ENCODE measurements around the gene MS4A12. TPM values are rescaled to one million over a fixed set of nuclear protein-coding genes. Genes with fewer than 3 reads are reported as not detected.
"Not testable (repeated sequence)": the region's sequence is repeated elsewhere in the genome, so short reads cannot be mapped to it uniquely, and the experiment has no call there.

Gene MS4A12
- total RNA-seq: not detected

- H3K9ac ChIP-seq (ENCODE audit: low read depth in 1 of 3, low read length in 3 of 3): no peak within 1 kb of the TSS
- H3K9me3 ChIP-seq (ENCODE audit: control insufficient read depth in 3 of 3, low read length in 3 of 3): no peaks in the 10 kb centered on the region
- H3K4me1 ChIP-seq (ENCODE audit: control insufficient read depth in 3 of 3, insufficient read depth in 3 of 3, low read length in 3 of 3): no peaks in the 10 kb centered on the region
- no peaks in the 10 kb centered on the region for H3K27me3 ChIP-seq (ENCODE audit: control insufficient read depth in 3 of 3, insufficient read depth in 3 of 3, low read length in 3 of 3)
- H3K4me3 ChIP-seq (ENCODE audit: low read length in 3 of 3): no peak within 1 kb of the TSS
- no peak within 1 kb of the TSS for H3K27ac ChIP-seq (ENCODE audit: low read depth, low read length)
- H3K36me3 ChIP-seq (ENCODE audit: control insufficient read depth in 3 of 3, insufficient read depth in 3 of 3, low read length in 3 of 3): no peaks in the 10 kb centered on the region
Observed at GRCh38 chr11:60492488-60493009, at the start of gene MS4A12. MS4A12 (plus strand) TSS chr11:60492778; CDS start chr11:60497319, 4,541 bp downstream.

- H3K36me3 ChIP-seq (ENCODE audit: control insufficient read depth in 3 of 3, insufficient read depth in 3 of 3, low read length in 3 of 3): no peaks in the 10 kb centered on the region
- peaks cover 0 to 2% (median 0%) of the 10 kb centered on the region in 3 donors for H3K9me3 ChIP-seq (ENCODE audit: control insufficient read depth in 3 of 3, low read length in 3 of 3)
- no peak overlapping the region for H3K27ac ChIP-seq (ENCODE audit: low read depth, low read length)
- no peaks in the 10 kb centered on the region for H3K27me3 ChIP-seq (ENCODE audit: control insufficient read depth in 3 of 3, insufficient read depth in 3 of 3, low read length in 3 of 3)
- H3K4me1 ChIP-seq (ENCODE audit: control insufficient read depth in 3 of 3, insufficient read depth in 3 of 3, low read length in 3 of 3): no peaks in the 10 kb centered on the region
- no peak overlapping the region for H3K4me3 ChIP-seq (ENCODE audit: low read length in 3 of 3)
- H3K9ac ChIP-seq (ENCODE audit: low read depth in 1 of 3, low read length in 3 of 3): no peak overlapping the region
Observed at GRCh38 chr11:60447070-60447469, 45.5 kb upstream of the MS4A12 start.

- Histone ChIP-seq H3K9me3 (ENCODE audit: control insufficient read depth in 3 of 3, low read length in 3 of 3) (peaks cover 0 to 2% (median 0%) of the 10 kb centered on the region in 3 donors), H3K36me3 (ENCODE audit: control insufficient read depth in 3 of 3, insufficient read depth in 3 of 3, low read length in 3 of 3) (no peaks in the 10 kb centered on the region), H3K27ac (ENCODE audit: low read depth, low read length) (no peak overlapping the region)
Observed at GRCh38 chr11:60447846-60448245, 44.7 kb upstream of the MS4A12 start.

GRCh38 chr11:60451185-60451584 is 41.4 kb upstream of the MS4A12 start:
- not testable (repeated sequence) for H3K9ac ChIP-seq (ENCODE audit: low read depth in 1 of 3, low read length in 3 of 3); H3K27me3 ChIP-seq (ENCODE audit: control insufficient read depth in 3 of 3, insufficient read depth in 3 of 3, low read length in 3 of 3); H3K27ac ChIP-seq (ENCODE audit: low read depth, low read length)

More at GRCh38 chr11:60447846-60448245, 44.7 kb upstream of the MS4A12 start:
- H3K9ac ChIP-seq (ENCODE audit: low read depth in 1 of 3, low read length in 3 of 3): no peak overlapping the region
- H3K4me3 ChIP-seq (ENCODE audit: low read length in 3 of 3): no peak overlapping the region
- H3K4me1 ChIP-seq (ENCODE audit: control insufficient read depth in 3 of 3, insufficient read depth in 3 of 3, low read length in 3 of 3): no peaks in the 10 kb centered on the region
- no peaks in the 10 kb centered on the region for H3K27me3 ChIP-seq (ENCODE audit: control insufficient read depth in 3 of 3, insufficient read depth in 3 of 3, low read length in 3 of 3)

GRCh38 chr11:60454212-60454611 is 38.4 kb upstream of the MS4A12 start:
- Histone ChIP-seq H3K9ac (ENCODE audit: low read depth in 1 of 3, low read length in 3 of 3) (no peak overlapping the region), H3K4me3 (ENCODE audit: low read length in 3 of 3) (no peak overlapping the region), H3K27ac (ENCODE audit: low read depth, low read length) (no peak overlapping the region), H3K9me3 (ENCODE audit: control insufficient read depth in 3 of 3, low read length in 3 of 3) (peaks cover 0 to 2% (median 0%) of the 10 kb centered on the region in 3 donors), H3K4me1 (ENCODE audit: control insufficient read depth in 3 of 3, insufficient read depth in 3 of 3, low read length in 3 of 3) (no peaks in the 10 kb centered on the region), H3K27me3 (ENCODE audit: control insufficient read depth in 3 of 3, insufficient read depth in 3 of 3, low read length in 3 of 3) (no peaks in the 10 kb centered on the region), H3K36me3 (ENCODE audit: control insufficient read depth in 3 of 3, insufficient read depth in 3 of 3, low read length in 3 of 3) (no peaks in the 10 kb centered on the region)

More at GRCh38 chr11:60451185-60451584, 41.4 kb upstream of the MS4A12 start:
- not testable (repeated sequence) for H3K9me3 ChIP-seq (ENCODE audit: control insufficient read depth in 3 of 3, low read length in 3 of 3); H3K4me3 ChIP-seq (ENCODE audit: low read length in 3 of 3); H3K36me3 ChIP-seq (ENCODE audit: control insufficient read depth in 3 of 3, insufficient read depth in 3 of 3, low read length in 3 of 3); H3K4me1 ChIP-seq (ENCODE audit: control insufficient read depth in 3 of 3, insufficient read depth in 3 of 3, low read length in 3 of 3)

GRCh38 chr11:60455531-60456042 is 37.0 kb upstream of the MS4A12 start, which contains the start of gene MS4A1:
MS4A1 (plus strand) TSS chr11:60455847; CDS start chr11:60462375, 6,528 bp downstream.
- H3K9ac ChIP-seq (ENCODE audit: low read depth in 1 of 3, low read length in 3 of 3): no peak within 1 kb of the TSS
- no peak within 1 kb of the TSS for H3K4me3 ChIP-seq (ENCODE audit: low read length in 3 of 3)
- no peak within 1 kb of the TSS for H3K27ac ChIP-seq (ENCODE audit: low read depth, low read length)
- H3K4me1 ChIP-seq (ENCODE audit: control insufficient read depth in 3 of 3, insufficient read depth in 3 of 3, low read length in 3 of 3): no peaks in the 10 kb centered on the region
- H3K9me3 ChIP-seq (ENCODE audit: control insufficient read depth in 3 of 3, low read length in 3 of 3): no peaks in the 10 kb centered on the region
- no peaks in the 10 kb centered on the region for H3K27me3 ChIP-seq (ENCODE audit: control insufficient read depth in 3 of 3, insufficient read depth in 3 of 3, low read length in 3 of 3)
- H3K36me3 ChIP-seq (ENCODE audit: control insufficient read depth in 3 of 3, insufficient read depth in 3 of 3, low read length in 3 of 3): no peaks in the 10 kb centered on the region

GRCh38 chr11:60457576-60457975 is 35.0 kb upstream of the MS4A12 start:
- Histone ChIP-seq H3K27ac (ENCODE audit: low read depth, low read length) (no peak overlapping the region), H3K4me1 (ENCODE audit: control insufficient read depth in 3 of 3, insufficient read depth in 3 of 3, low read length in 3 of 3) (no peaks in the 10 kb centered on the region), H3K27me3 (ENCODE audit: control insufficient read depth in 3 of 3, insufficient read depth in 3 of 3, low read length in 3 of 3) (no peaks in the 10 kb centered on the region), H3K9me3 (ENCODE audit: control insufficient read depth in 3 of 3, low read length in 3 of 3) (no peaks in the 10 kb centered on the region), H3K36me3 (ENCODE audit: control insufficient read depth in 3 of 3, insufficient read depth in 3 of 3, low read length in 3 of 3) (no peaks in the 10 kb centered on the region), H3K9ac (ENCODE audit: low read depth in 1 of 3, low read length in 3 of 3) (no peak overlapping the region), H3K4me3 (ENCODE audit: low read length in 3 of 3) (no peak overlapping the region)

- H3K9ac ChIP-seq (ENCODE audit: low read depth in 1 of 3, low read length in 3 of 3): no peak overlapping the region
- H3K4me1 ChIP-seq (ENCODE audit: control insufficient read depth in 3 of 3, insufficient read depth in 3 of 3, low read length in 3 of 3): no peaks in the 10 kb centered on the region
- no peaks in the 10 kb centered on the region for H3K9me3 ChIP-seq (ENCODE audit: control insufficient read depth in 3 of 3, low read length in 3 of 3)
- no peak overlapping the region for H3K27ac ChIP-seq (ENCODE audit: low read depth, low read length)
- H3K27me3 ChIP-seq (ENCODE audit: control insufficient read depth in 3 of 3, insufficient read depth in 3 of 3, low read length in 3 of 3): no peaks in the 10 kb centered on the region
- no peaks in the 10 kb centered on the region for H3K36me3 ChIP-seq (ENCODE audit: control insufficient read depth in 3 of 3, insufficient read depth in 3 of 3, low read length in 3 of 3)
- H3K4me3 ChIP-seq (ENCODE audit: low read length in 3 of 3): no peak overlapping the region
Observed at GRCh38 chr11:60459345-60459744, 33.2 kb upstream of the MS4A12 start.

- no peaks in the 10 kb centered on the region for H3K27me3 ChIP-seq (ENCODE audit: control insufficient read depth in 3 of 3, insufficient read depth in 3 of 3, low read length in 3 of 3)
- no peaks in the 10 kb centered on the region for H3K36me3 ChIP-seq (ENCODE audit: control insufficient read depth in 3 of 3, insufficient read depth in 3 of 3, low read length in 3 of 3)
- no peak overlapping the region for H3K4me3 ChIP-seq (ENCODE audit: low read length in 3 of 3)
- no peaks in the 10 kb centered on the region for H3K4me1 ChIP-seq (ENCODE audit: control insufficient read depth in 3 of 3, insufficient read depth in 3 of 3, low read length in 3 of 3)
- H3K27ac ChIP-seq (ENCODE audit: low read depth, low read length): no peak overlapping the region
- H3K9me3 ChIP-seq (ENCODE audit: control insufficient read depth in 3 of 3, low read length in 3 of 3): no peaks in the 10 kb centered on the region
- H3K9ac ChIP-seq (ENCODE audit: low read depth in 1 of 3, low read length in 3 of 3): no peak overlapping the region
Observed at GRCh38 chr11:60468829-60469228, 23.7 kb upstream of the MS4A12 start.

GRCh38 chr11:60469723-60470122 is 22.9 kb upstream of the MS4A12 start:
- Histone ChIP-seq H3K27ac (ENCODE audit: low read depth, low read length) (no peak overlapping the region), H3K9me3 (ENCODE audit: control insufficient read depth in 3 of 3, low read length in 3 of 3) (no peaks in the 10 kb centered on the region), H3K27me3 (ENCODE audit: control insufficient read depth in 3 of 3, insufficient read depth in 3 of 3, low read length in 3 of 3) (no peaks in the 10 kb centered on the region), H3K4me1 (ENCODE audit: control insufficient read depth in 3 of 3, insufficient read depth in 3 of 3, low read length in 3 of 3) (no peaks in the 10 kb centered on the region), H3K36me3 (ENCODE audit: control insufficient read depth in 3 of 3, insufficient read depth in 3 of 3, low read length in 3 of 3) (no peaks in the 10 kb centered on the region), H3K9ac (ENCODE audit: low read depth in 1 of 3, low read length in 3 of 3) (no peak overlapping the region), H3K4me3 (ENCODE audit: low read length in 3 of 3) (no peak overlapping the region)

Measured in skeletal muscle tissue (tissue), 4 donors.